ENCODE measurements around the gene ABI1. TPM values are rescaled to one million over a fixed set of nuclear protein-coding genes. Genes with fewer than 3 reads are reported as not detected.
A peak's percentile ranks its signal among the peaks of the same experiment; 100 is the strongest.

The ABI1 gene
- polyA plus RNA-seq, 5 donors = 54.1 to 78.1 (median 67.5) TPM

GRCh38 chr10:26777686-26778085 is 83.1 kb downstream of the ABI1 start:
- no peak for DNase-seq

GRCh38 chr10:26776258-26776657 is 84.5 kb downstream of the ABI1 start:
- DNase-seq = no peak

DNA sequence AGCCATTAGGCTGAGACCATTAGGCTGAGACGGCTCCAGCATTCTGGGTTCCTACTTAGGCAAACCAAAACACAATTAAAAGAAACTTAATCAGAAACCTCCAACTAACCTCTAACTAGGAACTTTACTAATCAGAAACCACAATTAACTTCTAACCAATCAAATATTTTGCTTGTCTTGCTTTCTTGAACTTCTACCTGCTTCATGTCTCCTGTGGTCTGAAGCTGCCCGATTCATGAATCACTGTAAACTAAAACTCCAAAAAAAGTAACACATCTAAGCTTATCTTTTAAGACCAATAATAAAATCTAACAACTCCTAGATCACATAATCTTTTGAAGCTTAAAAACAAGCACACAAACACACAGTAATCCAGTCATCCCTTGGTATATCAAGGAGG is 87.1 kb downstream of the ABI1 start:
- DNase-seq = no peak

- no peak for DNase-seq
Observed at GRCh38 chr10:26770069-26770468, 90.7 kb downstream of the ABI1 start.

DNA sequence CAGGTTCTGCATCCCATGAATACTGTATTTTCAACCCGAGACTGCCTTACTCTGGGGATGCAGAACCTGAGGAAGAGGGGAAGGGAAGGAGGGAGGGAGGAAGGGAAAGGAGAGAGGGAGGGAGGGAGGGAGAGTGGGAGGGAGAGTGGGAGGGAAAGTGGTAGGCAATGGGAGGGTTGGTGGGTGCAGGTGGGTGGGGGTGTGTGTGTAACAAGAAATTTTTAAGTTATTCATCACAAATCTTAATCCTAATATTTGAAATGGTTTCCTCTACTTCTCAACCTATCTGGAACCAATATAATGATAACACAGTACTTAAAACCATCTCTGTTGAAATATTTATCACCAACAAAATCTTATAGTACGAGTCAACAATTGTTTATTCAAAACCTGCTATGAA is 95.2 kb downstream of the ABI1 start:
- no peak for DNase-seq

DNA sequence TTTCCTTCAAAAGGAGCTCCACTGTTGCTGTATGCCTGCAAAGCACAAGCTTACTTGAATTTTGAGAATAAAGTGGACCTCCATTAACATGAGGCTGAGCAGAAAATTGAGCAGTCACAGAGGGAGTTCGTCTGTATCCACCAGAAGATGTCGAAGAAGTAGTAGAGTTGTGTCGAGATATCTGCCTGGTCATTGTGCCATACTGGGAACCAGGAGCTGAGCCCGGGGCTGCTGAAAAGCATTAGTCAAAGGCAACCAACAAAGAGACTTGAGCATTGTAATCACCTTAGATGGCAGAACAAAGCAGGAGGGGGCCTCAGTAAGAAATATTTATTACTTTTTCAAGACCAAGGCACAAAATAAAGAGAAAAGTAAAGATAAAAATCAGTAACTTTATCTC is 101.8 kb downstream of the ABI1 start:
- DNase-seq = no peak

DNA sequence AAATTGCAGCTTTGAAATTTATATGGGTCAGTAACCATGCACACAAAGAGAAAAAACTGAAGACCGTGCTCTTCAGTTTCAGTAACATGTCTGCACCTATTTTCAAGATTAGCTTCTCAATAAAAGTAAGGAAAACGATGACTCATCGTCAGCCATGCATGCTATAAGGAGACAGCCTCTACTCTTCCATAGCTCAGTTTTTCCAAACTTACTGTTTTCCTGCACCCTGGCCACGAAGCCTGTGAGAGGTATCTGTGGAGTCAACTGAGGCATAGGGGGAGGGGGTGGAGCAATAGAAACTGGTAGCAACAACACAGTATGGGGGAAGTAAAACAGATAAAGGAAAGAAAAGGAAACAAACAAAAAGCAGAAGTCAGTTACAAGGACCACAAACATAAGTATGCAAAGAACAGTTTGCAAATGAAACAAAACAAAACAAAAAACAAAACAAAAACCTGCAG is 105.3 kb downstream of the ABI1 start:
- no peak for DNase-seq

DNA sequence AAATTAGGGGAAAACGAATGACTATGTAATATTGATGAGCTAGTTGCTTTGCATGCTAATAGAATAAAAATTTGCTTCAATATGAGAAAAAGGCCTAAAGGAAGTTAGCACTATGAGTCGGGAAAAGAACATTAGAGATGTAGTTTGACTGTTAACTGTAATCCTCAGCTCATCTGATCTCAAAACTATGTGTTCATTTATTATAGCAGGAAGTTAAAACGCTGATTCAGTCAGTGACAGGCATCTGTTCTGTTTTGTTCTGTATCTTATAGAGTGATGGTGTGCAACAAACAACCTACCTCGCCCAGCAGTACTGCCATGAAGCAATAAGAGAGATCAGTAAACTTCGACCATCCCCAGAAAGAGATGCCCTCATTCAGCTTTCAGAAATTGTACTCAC is 114.7 kb downstream of the ABI1 start:
- no peak for DNase-seq

- DNase-seq = no peak
Observed at GRCh38 chr10:26743841-26744240, 116.9 kb downstream of the ABI1 start.

DNA sequence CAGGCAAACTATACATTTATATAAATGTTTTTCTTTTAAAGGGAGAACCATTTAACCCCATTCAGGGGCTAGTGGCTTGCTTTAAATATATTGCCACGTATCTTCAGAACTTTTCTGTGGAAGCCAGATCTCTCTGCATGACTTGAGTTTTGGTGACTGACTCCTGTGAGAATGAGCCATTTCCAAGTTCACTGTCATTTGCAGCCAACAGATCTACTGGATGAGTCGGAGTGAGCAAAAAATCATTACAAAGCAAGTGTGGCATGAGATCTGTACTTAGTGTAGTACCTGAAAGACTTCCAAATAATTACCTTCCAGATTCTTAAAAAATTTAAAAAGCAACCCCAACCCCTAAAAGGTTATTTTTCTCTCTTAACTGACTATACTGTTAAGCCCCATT is 117.7 kb downstream of the ABI1 start:
- DNase-seq = no peak

- no peak for DNase-seq
Observed at GRCh38 chr10:26741368-26741767, 119.4 kb downstream of the ABI1 start.

DNA sequence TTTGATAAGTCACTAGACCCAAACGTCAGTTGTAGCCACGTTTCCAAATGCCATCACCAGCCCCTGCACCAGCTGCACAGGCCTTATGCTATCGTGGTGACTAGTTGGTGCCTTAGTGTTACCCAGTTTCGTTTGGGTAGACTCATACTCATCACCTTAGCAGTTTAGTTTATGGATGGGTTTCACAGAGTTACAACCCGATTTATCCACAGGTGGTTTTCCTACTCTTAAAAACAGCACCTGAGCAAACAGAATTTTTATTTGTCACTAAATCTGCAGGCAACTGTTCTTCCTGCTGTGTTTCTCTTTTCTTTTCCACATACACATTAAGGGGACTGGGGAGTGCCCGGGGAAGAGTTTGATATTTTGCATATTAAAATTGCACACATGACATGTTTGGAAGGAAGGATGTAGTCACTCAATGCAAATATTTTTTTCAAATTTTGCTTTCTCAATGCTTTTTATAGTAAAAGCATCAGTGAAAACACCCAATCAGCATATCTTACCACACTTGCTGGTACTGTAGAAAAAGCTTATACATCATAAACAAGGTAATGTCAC is 121.6 kb downstream of the ABI1 start:
- no peak for DNase-seq

DNA sequence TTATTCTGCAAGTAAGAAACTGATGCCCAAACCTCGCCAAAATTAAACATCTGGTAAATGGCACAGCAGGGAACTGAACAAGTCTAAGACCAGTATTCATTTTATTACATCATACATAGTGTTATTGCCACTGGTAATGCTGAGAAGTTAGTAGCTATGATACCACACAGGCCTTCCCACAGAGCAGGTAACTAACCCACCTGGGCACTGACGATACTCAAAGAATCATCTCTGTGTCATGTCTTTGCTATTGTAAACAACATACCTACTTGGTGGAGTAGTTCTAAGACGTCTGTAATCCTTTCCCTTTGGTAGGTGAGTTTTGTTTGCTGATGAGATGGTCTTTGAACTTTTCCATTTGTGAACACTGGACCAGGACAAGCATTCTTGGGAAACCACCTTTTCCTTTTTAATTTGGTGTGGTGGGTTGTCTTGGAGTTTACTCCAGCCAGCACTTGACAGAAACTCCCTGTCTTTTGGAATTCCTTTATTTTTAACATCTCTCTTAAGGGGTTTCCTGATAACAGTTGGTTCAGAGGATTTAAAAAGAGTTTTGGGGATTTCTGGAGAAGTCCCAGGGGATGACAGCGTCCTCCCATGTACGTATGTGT is 122.4 kb downstream of the ABI1 start:
- DNase-seq = no peak

GRCh38 chr10:26737730-26738129 is 123.0 kb downstream of the ABI1 start:
- DNase-seq = no peak

DNA sequence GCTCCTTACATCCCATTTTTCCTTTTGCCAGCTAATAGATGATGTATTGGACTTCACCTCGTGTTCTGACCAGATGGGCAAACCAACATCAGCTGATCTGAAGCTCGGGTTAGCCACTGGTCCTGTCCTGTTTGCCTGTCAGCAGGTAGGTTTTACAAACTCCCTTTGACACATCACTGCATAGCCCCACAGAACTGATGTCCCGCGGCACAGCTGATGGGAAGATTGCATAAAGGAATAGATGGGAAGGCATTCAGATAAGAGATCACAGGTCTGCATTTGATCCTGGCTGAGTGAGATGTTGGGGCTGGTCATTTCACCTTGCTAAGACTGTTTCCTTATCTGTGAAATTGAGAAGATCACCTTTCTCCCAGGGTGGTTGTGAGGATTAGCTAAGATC is 125.3 kb downstream of the ABI1 start:
- DNase-seq = no peak

DNA sequence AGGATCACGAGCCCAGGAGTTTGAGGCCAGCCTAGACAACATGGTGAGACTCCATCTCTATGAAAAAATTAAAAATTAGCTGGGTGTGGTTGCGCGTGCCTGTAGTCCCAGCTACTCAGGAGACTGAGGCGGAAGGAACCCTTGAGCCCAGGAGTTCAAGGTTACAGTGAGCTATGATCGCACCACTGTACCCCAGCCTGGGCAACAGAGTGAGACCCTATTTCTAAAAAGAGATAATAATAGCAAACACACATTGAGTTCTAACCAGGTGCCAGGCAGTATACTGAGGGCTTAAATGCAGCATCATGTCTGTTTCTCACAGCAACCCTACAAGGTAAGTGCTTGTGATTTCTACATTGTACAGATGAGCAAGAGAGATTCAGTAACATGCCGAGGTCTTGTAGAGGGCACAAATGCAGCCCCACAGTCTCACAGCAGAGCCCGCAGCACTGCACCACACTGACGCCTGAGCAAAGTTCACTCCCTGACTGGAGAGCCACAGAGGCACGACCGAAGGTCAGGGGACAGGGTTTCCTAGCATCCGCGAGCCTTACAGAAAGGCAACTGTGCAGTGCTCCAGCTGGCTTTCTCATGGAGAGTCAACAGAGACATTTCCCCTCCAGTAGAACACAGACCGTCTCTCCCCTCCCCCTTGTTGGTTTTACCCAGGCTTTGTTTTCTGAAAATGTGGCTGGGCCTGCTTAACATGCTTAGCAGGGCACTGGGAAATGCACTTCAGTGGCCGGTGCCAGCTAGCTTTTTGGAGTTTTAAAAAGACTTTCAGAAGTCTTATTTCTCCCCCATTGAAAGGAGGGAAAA is 126.8 kb downstream of the ABI1 start:
- peak; percentile 43 to 50 for DNase-seq

DNA sequence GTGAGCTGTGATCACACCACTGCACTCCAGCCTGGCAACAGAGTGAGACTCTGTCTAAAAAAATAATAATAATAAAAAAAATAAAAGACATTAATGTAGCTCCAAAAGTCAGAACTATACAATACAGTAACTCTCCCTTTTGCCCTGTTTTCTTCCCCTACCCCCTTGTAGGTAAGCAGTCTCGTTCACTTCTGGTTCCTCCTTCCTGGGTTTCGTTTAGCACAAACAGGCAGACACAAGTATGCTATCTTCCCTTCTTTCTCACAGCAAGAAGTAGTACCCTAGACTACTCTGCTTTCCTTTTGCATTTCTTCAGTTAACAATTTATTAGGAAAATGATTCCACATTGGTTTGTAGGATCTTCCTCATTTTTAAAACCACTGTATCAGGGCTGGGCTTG is 130.2 kb downstream of the ABI1 start:
- no peak for DNase-seq

DNA sequence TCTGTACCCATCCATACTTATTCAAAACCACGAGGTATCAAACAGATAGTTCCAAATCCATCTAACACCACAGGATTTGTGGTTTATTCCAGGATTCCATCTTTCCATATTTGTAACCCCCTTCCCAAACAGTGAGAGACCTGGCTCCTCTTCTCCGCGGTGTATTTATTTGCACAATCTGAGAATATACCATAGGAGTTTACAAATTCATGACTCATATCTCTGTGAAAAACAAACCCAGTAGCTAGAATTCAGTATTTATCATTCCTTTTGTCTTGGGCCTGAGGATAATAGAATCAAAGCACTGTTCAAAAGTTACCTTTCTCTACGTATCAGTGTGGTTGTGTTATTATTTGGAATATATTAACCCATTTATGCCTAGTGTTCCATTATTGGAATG is 131.4 kb downstream of the ABI1 start:
- DNase-seq = no peak

DNA sequence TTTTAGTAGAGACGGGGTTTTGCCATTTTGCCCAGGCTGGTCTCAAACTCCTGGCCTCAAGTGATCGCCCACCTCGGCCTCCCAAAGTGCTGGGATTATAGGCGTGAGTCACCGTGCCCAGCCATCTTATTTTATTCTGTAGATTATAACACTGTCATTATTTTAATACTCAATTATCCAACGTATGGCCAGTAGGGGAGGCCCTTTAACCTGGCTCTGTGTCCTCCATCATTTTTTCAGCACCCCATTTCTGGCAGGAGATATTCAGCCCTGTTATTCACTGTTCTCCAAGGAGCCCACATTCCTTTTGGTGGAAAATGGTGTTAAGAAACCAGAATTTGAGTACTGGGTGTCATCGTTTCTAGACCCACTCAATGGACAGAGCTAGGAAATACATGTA is 131.8 kb downstream of the ABI1 start:
- no peak for DNase-seq

DNA sequence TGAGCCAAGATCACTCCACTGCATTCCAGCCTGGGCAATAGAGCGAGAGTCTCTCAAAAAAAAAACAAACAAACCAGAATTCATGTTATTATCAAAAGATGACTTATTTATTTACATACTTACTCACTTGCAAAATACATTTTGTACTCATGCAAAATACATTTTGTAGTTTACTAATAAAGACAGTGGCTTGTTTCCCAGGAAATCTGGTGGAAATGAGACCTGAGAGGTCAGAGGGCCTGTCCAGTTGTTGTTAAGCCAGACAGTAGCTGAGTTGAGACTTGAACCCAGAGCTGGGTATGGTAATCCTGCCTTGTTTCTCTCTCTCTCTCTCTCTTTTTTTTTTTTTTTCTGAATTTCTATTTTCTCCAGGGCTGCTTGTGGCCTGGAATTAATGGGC is 133.8 kb downstream of the ABI1 start:
- DNase-seq = no peak

DNA sequence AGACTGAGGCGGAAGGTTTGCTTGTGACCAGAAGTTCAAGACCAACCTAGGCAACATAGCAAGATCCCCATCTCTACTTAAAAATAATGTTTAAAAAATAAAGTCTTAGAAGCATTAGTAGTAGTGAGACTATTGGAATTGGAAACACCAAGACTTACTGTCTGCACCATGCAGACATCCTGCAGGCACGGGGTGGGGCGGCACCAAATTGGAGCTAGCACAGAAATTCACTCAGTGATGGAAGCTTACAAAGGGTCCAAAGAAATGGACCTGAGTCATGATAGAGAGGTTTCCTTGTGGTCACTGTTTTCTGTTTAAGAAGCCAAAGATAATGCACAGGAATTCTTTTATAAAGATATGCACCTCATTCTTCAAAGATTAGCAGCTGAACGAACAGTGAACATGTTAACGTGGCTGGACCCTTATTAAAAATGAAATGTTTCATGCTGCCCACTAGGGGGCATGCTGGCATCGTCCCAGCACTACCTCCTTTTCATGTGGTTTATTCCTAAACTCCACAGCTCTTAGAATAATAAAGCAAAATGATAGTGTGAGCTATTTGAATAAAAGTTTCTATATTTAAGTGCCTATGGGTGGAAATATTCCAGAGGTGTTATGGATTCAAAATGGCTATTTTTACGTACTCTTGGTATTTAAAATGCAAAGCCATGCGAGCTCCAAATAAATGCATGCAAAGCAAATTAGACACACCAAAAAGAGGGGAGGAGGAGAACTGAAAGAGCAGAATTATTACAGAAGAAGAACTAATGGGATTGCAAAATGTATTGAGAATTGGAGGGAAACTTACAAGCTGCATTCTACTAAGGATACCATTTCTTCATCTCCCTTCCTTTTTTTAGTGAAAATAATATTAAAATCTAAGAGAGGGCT is 134.7 kb downstream of the ABI1 start:
- peak; percentile 56 to 65 for DNase-seq

DNA sequence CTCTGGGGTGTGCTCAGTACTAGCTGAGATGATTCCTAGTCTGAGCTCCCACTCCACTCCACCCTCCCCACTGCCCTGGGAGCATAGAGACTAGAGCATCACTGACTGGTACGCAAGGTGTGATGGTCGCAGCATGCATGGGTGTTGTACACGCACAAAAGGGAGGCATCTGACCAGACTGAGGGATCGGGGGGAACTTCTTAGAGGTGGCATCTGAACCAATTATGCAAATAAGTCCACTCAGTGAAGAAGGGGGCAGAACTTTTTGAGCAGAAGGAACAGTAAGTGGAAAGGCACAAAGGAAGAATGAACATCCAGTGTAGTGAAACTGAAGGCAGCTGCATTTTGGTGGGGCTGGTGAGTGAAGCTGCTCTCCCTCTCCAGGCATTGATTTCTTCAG is 137.7 kb downstream of the ABI1 start:
- no peak for DNase-seq

All from right lung (tissue), 5 donors.